HEK293 (cell line): ENCODE data around the gene AFG3L2.
A peak's percentile ranks its signal among the peaks of the same experiment; 100 is the strongest.

Experiments used
- CTCF ChIA-PET: fragments of 350-600 bp; formaldehyde crosslinking; extraction: SDS; loops from one replicate; lab custom pipeline; 2021; ENCODE audit warnings: antibody characterized with exemption; lab: Yijun Ruan, JAX
- POLR2A ChIA-PET: fragments of 300-600 bp; formaldehyde crosslinking; extraction: SDS; loops from one replicate; lab custom pipeline; 2020; ENCODE audit warnings: antibody characterized with exemption, inconsistent platforms; lab: Yijun Ruan, JAX
- H3K27ac ChIP-seq: fragments of 200-500 bp; sonication (Bioruptor generic); 2 replicates; pipeline ENCODE4 v1.5.1; 2014; ENCODE audit warnings: low read depth, low read length, control low read depth, inconsistent platforms; ENCODE audit errors: extremely low read depth
- H3K36me3 ChIP-seq, 2 experiments: fragments of 200-500 bp in 1 of 2; sonication (Bioruptor generic) in 1 of 2; 1 replicate in 1 of 2; 2 replicates in 1 of 2; pipeline ENCODE4 v1.5.1; 2014 to 2017; ENCODE audit warnings: inconsistent platforms in 2 of 2, low read length in 2 of 2; ENCODE audit not compliant: control insufficient read depth in 2 of 2, insufficient read depth in 1 of 2
- H3K4me1 ChIP-seq: fragments of 200-500 bp; sonication (Bioruptor generic); 2 replicates; pipeline ENCODE4 v1.5.1; 2014; ENCODE audit warnings: mild to moderate bottlenecking, low read length, inconsistent platforms; ENCODE audit not compliant: control insufficient read depth, insufficient read depth
- H3K4me3 ChIP-seq: 2 replicates; pipeline ENCODE4 v1.5.1; 2011; ENCODE audit warnings: low read depth, mild to moderate bottlenecking, control low read depth, low read length, moderate library complexity
- H3K9me3 ChIP-seq: fragments of 200-500 bp; sonication (Bioruptor generic); 2 replicates; pipeline ENCODE4 v1.5.1; 2014; ENCODE audit warnings: low read depth, low read length, inconsistent platforms; ENCODE audit not compliant: control insufficient read depth, insufficient read depth
- CTCF ChIP-seq: fragments of 450-650 bp; formaldehyde crosslinking; IDR thresholded peaks from 2 replicates; pipeline ENCODE4 v1.5.1; 2016; ENCODE audit warnings: missing biosample characterization, missing genetic modification characterization
- GLIS1 ChIP-seq: fragments of 450-650 bp; formaldehyde crosslinking; IDR thresholded peaks from 2 replicates; pipeline ENCODE4 v1.5.1; 2016; ENCODE audit warnings: missing biosample characterization, missing genetic modification characterization
- GLIS2 ChIP-seq: fragments of 450-650 bp; formaldehyde crosslinking; IDR thresholded peaks from 2 replicates; pipeline ENCODE4 v1.5.1; 2016; ENCODE audit warnings: missing biosample characterization, missing genetic modification characterization
- INSM2 ChIP-seq: fragments of 450-650 bp; formaldehyde crosslinking; IDR thresholded peaks from 2 replicates; pipeline ENCODE4 v1.5.1; 2016; ENCODE audit warnings: missing biosample characterization, missing genetic modification characterization
- SCRT1 ChIP-seq: fragments of 450-650 bp; formaldehyde crosslinking; IDR thresholded peaks from 2 replicates; pipeline ENCODE4 v1.5.1; 2016; ENCODE audit warnings: missing biosample characterization, missing genetic modification characterization, borderline replicate concordance
- SP7 ChIP-seq: fragments of 450-650 bp; formaldehyde crosslinking; IDR thresholded peaks from 2 replicates; pipeline ENCODE4 v1.5.1; 2016; ENCODE audit warnings: missing biosample characterization, missing genetic modification characterization
- ZBTB20 ChIP-seq: fragments of 450-650 bp; formaldehyde crosslinking; IDR thresholded peaks from 2 replicates; pipeline ENCODE4 v1.5.1; 2016; ENCODE audit warnings: missing biosample characterization, missing genetic modification characterization
- ZBTB21 ChIP-seq: fragments of 450-650 bp; formaldehyde crosslinking; IDR thresholded peaks from 2 replicates; pipeline ENCODE4 v1.5.1; 2017; ENCODE audit warnings: missing biosample characterization, missing genetic modification characterization
- ZFP37 ChIP-seq: fragments of 450-650 bp; formaldehyde crosslinking; IDR thresholded peaks from 2 replicates; pipeline ENCODE4 v1.5.1; 2016; ENCODE audit warnings: missing biosample characterization, missing genetic modification characterization
- ZFP69B ChIP-seq: fragments of 450-650 bp; formaldehyde crosslinking; IDR thresholded peaks from 2 replicates; pipeline ENCODE4 v1.5.1; 2016; ENCODE audit warnings: missing biosample characterization, missing genetic modification characterization
- ZIC2 ChIP-seq: fragments of 450-650 bp; formaldehyde crosslinking; IDR thresholded peaks from 2 replicates; pipeline ENCODE4 v1.5.1; 2016; ENCODE audit warnings: missing biosample characterization, missing genetic modification characterization
- ZNF114 ChIP-seq: fragments of 450-650 bp; formaldehyde crosslinking; IDR thresholded peaks from 2 replicates; pipeline ENCODE4 v1.5.0; 2017; ENCODE audit warnings: missing biosample characterization, missing genetic modification characterization
- ZNF211 ChIP-seq: fragments of 450-650 bp; formaldehyde crosslinking; IDR thresholded peaks from 2 replicates; pipeline ENCODE4 v1.5.1; 2016; ENCODE audit warnings: low read depth, missing biosample characterization, missing genetic modification characterization
- ZNF223 ChIP-seq: fragments of 450-650 bp; formaldehyde crosslinking; IDR thresholded peaks from 2 replicates; pipeline ENCODE4 v1.5.1; 2016; ENCODE audit warnings: missing biosample characterization, missing genetic modification characterization
- ZNF248 ChIP-seq: fragments of 450-650 bp; formaldehyde crosslinking; IDR thresholded peaks from 2 replicates; pipeline ENCODE4 v1.5.1; 2017; ENCODE audit warnings: missing biosample characterization, missing genetic modification characterization
- ZNF302 ChIP-seq: fragments of 450-650 bp; formaldehyde crosslinking; IDR thresholded peaks from 2 replicates; pipeline ENCODE4 v1.5.1; 2016; ENCODE audit warnings: missing biosample characterization, missing genetic modification characterization, low read depth
- ZNF510 ChIP-seq: fragments of 450-650 bp; formaldehyde crosslinking; IDR thresholded peaks from 2 replicates; pipeline ENCODE4 v1.5.1; 2018; ENCODE audit warnings: mild to moderate bottlenecking, missing genetic modification characterization, missing biosample characterization; ENCODE audit not compliant: insufficient replicate concordance
- ZNF530 ChIP-seq: fragments of 450-650 bp; formaldehyde crosslinking; IDR thresholded peaks from 2 replicates; pipeline ENCODE4 v1.5.1; 2016; ENCODE audit warnings: low read depth, missing biosample characterization, missing genetic modification characterization
- ZNF571 ChIP-seq: fragments of 450-650 bp; formaldehyde crosslinking; IDR thresholded peaks from 2 replicates; pipeline ENCODE4 v1.5.0; 2017; ENCODE audit warnings: missing biosample characterization, missing genetic modification characterization
- ZNF677 ChIP-seq: fragments of 450-650 bp; IDR thresholded peaks from 2 replicates; pipeline ENCODE4 v1.5.0; 2018; ENCODE audit warnings: missing biosample characterization, mild to moderate bottlenecking, missing genetic modification characterization, moderate library complexity
- ZNF785 ChIP-seq: fragments of 450-650 bp; formaldehyde crosslinking; IDR thresholded peaks from 2 replicates; pipeline ENCODE4 v1.5.1; 2016; ENCODE audit warnings: missing biosample characterization, missing genetic modification characterization
- ZXDB ChIP-seq: fragments of 450-650 bp; formaldehyde crosslinking; IDR thresholded peaks from 2 replicates; pipeline ENCODE4 v1.5.1; 2016; ENCODE audit warnings: missing biosample characterization, missing genetic modification characterization
- TF ChIP-seq, protein P1 (sequence below): fragments of 450-650 bp; formaldehyde crosslinking; IDR thresholded peaks from 2 replicates; pipeline ENCODE4 v1.5.1; 2016; ENCODE audit warnings: missing biosample characterization, missing genetic modification characterization
- TF ChIP-seq, protein P2 (sequence below): fragments of 450-650 bp; IDR thresholded peaks from 2 replicates; pipeline ENCODE4 v1.5.1; 2018; ENCODE audit warnings: missing biosample characterization, mild to moderate bottlenecking, missing genetic modification characterization
- TF ChIP-seq, protein P3 (sequence below): fragments of 450-650 bp; formaldehyde crosslinking; IDR thresholded peaks from 2 replicates; pipeline ENCODE4 v1.5.1; 2016; ENCODE audit warnings: missing biosample characterization, missing genetic modification characterization
- TF ChIP-seq, protein P4 (sequence below): fragments of 450-650 bp; formaldehyde crosslinking; IDR thresholded peaks from 2 replicates; pipeline ENCODE4 v1.5.1; 2017; ENCODE audit warnings: missing biosample characterization, missing genetic modification characterization

Gene AFG3L2

GRCh38 chr18:12328179-12328823 is 48.7 kb downstream of the AFG3L2 start:
- no peak overlapping the region for H3K4me3 ChIP-seq
- POLR2A ChIA-PET: interaction anchor here (0.6 to 2.3 kb wide), 5 partner anchors 11 to 49 kb away, joined by 3 to 14 read pairs (median 4); partner anchors contain the start of gene AFG3L2

DNA sequence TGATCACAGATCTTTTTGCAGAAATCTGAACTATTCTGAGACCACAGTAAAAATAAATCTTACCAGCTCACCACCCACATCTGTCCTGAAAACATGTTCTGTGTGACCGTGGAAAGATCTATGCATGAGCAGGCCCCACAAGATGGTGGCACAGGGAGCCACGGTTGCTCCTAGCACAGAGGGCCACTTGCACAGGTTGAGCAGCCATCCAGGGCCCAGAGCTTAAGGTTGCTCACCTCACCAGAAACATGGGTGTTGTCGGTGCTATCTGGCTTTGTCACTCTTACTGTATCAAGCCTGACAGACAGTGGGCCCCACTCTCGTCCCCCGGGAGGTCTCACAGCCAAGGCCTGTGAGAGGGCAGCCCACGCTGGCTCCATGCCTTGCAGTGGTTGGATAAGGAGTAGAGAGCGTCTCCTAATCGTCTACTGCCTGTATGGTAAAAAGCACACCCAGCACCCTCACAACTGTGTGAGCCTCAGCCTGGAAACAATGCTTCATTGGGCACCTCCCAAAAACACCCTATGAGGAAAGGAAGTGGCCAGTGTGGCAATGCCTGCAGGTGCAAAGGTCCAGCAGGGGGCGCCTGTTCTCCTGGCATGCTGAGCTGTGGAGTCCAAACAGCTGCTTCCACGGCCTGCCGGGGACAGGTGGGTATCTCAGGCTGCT is 49.4 kb downstream of the AFG3L2 start:
- Histone ChIP-seq H3K36me3 (peaks cover 39 to 61% of the 10 kb centered on the region in 2 experiments), H3K4me1 (no peaks in the 10 kb centered on the region; the same call in 1 of the 2 replicates), H3K27ac (no peak overlapping the region), H3K4me3 (no peak overlapping the region), H3K9me3 (no peaks in the 10 kb centered on the region)
- ChIA-PET CTCF (interaction anchor here (0.5 to 2.9 kb wide), 46 partner anchors 8 to 607 kb away, joined by 3 to 101 read pairs (median 4); partner anchors contain the start of genes AFG3L2 and TUBB6), POLR2A (interaction anchor here (0.6 to 2.3 kb wide), 5 partner anchors 10 to 49 kb away, joined by 3 to 14 read pairs (median 4); partner anchors contain the start of gene AFG3L2)
- TF ChIP-seq CTCF (tag by site-specific recombination): peak; percentile 82
- no peak for TF ChIP-seq ZBTB21 (tag by site-specific recombination)
- TF ChIP-seq ZNF114 (tag by site-specific recombination): no peak
- TF ChIP-seq SP7 (tag by site-specific recombination): 0 out of 2 replicates have a peak, but pooled peaks have one; percentile 19
- TF ChIP-seq ZBTB20 (tag by site-specific recombination): no peak
- TF ChIP-seq ZNF302 (tag by site-specific recombination): no peak
- TF ChIP-seq SCRT1 (tag by site-specific recombination): 0 out of 2 replicates have a peak, but pooled peaks have one; percentile 14
- no peak for TF ChIP-seq ZNF223 (tag by site-specific recombination)
- TF ChIP-seq ZNF785 (tag by site-specific recombination): no peak
- TF ChIP-seq INSM2: no peak
- TF ChIP-seq ZNF530 (tag by site-specific recombination): no peak
- peak; percentile 31; the same call in 1 of the 2 replicates for TF ChIP-seq GLIS2
- peak; percentile 85 for TF ChIP-seq ZFP69B (tag by site-specific recombination)
- no peak for TF ChIP-seq ZNF248 (tag by site-specific recombination)
- TF ChIP-seq ZNF510: no peak
- no peak for TF ChIP-seq ZNF211
- TF ChIP-seq ZNF677 (tag by site-specific recombination): no peak
- no peak for TF ChIP-seq ZNF571 (tag by site-specific recombination)
- TF ChIP-seq GLIS1 (tag by site-specific recombination): no peak
- TF ChIP-seq ZIC2 (tag by site-specific recombination): 0 out of 2 replicates have a peak, but pooled peaks have one; percentile 27
- TF ChIP-seq, protein P1, sequence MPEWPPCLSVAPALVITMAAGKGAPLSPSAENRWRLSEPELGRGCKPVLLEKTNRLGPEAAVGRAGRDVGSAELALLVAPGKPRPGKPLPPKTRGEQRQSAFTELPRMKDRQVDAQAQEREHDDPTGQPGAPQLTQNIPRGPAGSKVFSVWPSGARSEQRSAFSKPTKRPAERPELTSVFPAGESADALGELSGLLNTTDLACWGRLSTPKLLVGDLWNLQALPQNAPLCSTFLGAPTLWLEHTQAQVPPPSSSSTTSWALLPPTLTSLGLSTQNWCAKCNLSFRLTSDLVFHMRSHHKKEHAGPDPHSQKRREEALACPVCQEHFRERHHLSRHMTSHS: no peak
- TF ChIP-seq, protein P2, sequence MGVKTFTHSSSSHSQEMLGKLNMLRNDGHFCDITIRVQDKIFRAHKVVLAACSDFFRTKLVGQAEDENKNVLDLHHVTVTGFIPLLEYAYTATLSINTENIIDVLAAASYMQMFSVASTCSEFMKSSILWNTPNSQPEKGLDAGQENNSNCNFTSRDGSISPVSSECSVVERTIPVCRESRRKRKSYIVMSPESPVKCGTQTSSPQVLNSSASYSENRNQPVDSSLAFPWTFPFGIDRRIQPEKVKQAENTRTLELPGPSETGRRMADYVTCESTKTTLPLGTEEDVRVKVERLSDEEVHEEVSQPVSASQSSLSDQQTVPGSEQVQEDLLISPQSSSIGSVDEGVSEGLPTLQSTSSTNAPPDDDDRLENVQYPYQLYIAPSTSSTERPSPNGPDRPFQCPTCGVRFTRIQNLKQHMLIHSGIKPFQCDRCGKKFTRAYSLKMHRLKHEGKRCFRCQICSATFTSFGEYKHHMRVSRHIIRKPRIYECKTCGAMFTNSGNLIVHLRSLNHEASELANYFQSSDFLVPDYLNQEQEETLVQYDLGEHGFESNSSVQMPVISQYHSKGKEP: no peak

More at GRCh38 chr18:12328179-12328823, 48.7 kb downstream of the AFG3L2 start:
- H3K4me1 ChIP-seq: no peaks in the 10 kb centered on the region; the same call in 1 of the 2 replicates
- H3K27ac ChIP-seq: no peak overlapping the region
- peaks cover 33 to 58% of the 10 kb centered on the region in 2 experiments for H3K36me3 ChIP-seq
- TF ChIP-seq, protein P3, sequence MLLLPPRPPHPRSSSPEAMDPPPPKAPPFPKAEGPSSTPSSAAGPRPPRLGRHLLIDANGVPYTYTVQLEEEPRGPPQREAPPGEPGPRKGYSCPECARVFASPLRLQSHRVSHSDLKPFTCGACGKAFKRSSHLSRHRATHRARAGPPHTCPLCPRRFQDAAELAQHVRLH (tag by site-specific recombination): peak; percentile 24; the same call in 1 of the 2 replicates
- 0 out of 2 replicates have a peak, but pooled peaks have one; percentile 32 for TF ChIP-seq ZXDB
- TF ChIP-seq, protein P4, sequence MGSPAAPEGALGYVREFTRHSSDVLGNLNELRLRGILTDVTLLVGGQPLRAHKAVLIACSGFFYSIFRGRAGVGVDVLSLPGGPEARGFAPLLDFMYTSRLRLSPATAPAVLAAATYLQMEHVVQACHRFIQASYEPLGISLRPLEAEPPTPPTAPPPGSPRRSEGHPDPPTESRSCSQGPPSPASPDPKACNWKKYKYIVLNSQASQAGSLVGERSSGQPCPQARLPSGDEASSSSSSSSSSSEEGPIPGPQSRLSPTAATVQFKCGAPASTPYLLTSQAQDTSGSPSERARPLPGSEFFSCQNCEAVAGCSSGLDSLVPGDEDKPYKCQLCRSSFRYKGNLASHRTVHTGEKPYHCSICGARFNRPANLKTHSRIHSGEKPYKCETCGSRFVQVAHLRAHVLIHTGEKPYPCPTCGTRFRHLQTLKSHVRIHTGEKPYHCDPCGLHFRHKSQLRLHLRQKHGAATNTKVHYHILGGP (tag by site-specific recombination): no peak
- TF ChIP-seq ZFP37 (tag by site-specific recombination): 0 out of 2 replicates have a peak, but pooled peaks have one; percentile 58
- no peaks in the 10 kb centered on the region for H3K9me3 ChIP-seq
- CTCF ChIA-PET: interaction anchor here (0.5 to 2.9 kb wide), 42 partner anchors 8 to 670 kb away, joined by 3 to 101 read pairs (median 4); partner anchors contain the start of genes AFG3L2 and TUBB6
